NCI-H2107 (cell line): ENCODE measurements around the gene HPCAL1.

Experiments
- DNase-seq: peaks from one replicate; lab custom pipeline; 2025; lab: John Stamatoyannopoulos, UW

The HPCAL1 gene

GRCh38 chr2:10337449-10338269 lies 35.0 kb downstream of the HPCAL1 start:
- DNase-seq: no peak

- DNase-seq: no peak
These were observed 35.8 kb downstream of the HPCAL1 start for GRCh38 chr2:10338270-10339188.

GRCh38 chr2:10339647-10340592 lies 37.2 kb downstream of the HPCAL1 start:
- DNase-seq: no peak

GRCh38 chr2:10340593-10340975 lies 37.9 kb downstream of the HPCAL1 start:
- no peak for DNase-seq

- no peak for DNase-seq
These were observed 38.5 kb downstream of the HPCAL1 start for GRCh38 chr2:10341193-10341592.

GRCh38 chr2:10342245-10342951 lies 39.7 kb downstream of the HPCAL1 start:
- no peak for DNase-seq

- no peak for DNase-seq
These were observed 40.5 kb downstream of the HPCAL1 start for GRCh38 chr2:10343191-10343590.

- DNase-seq: no peak
These were observed 41.0 kb downstream of the HPCAL1 start for GRCh38 chr2:10343658-10344057.

GRCh38 chr2:10344105-10345066 lies 41.7 kb downstream of the HPCAL1 start:
- DNase-seq: no peak

GRCh38 chr2:10345126-10345525 lies 42.4 kb downstream of the HPCAL1 start:
- DNase-seq: no peak

GRCh38 chr2:10345813-10346212 lies 43.1 kb downstream of the HPCAL1 start:
- no peak for DNase-seq

- no peak for DNase-seq
These were observed 44.3 kb downstream of the HPCAL1 start for GRCh38 chr2:10346929-10347561.

GRCh38 chr2:10347562-10347948 lies 44.9 kb downstream of the HPCAL1 start:
- no peak for DNase-seq

GRCh38 chr2:10348891-10349290 lies 46.2 kb downstream of the HPCAL1 start:
- DNase-seq: no peak

- DNase-seq: no peak
These were observed 48.1 kb downstream of the HPCAL1 start for GRCh38 chr2:10350761-10351160.

GRCh38 chr2:10352361-10352760 lies 49.7 kb downstream of the HPCAL1 start:
- no peak for DNase-seq

- DNase-seq: no peak
These were observed 50.3 kb downstream of the HPCAL1 start for GRCh38 chr2:10352972-10353371.

- DNase-seq: no peak
These were observed 51.2 kb downstream of the HPCAL1 start for GRCh38 chr2:10353931-10354330.

GRCh38 chr2:10354399-10354798 lies 51.7 kb downstream of the HPCAL1 start:
- DNase-seq: no peak
